ENCODE measurements around the gene SCN11A.
A peak's percentile ranks its signal among the peaks of the same experiment; 100 is the strongest.

SCN11A gene

GRCh38 chr3:39051649-39052561 is at the start of gene SCN11A, which contains the start of gene WDR48:
TSS of gene SCN11A (minus strand) at chr3:39051944. CDS start at chr3:38950362, 101,582 bp downstream.
TSS of gene WDR48 (plus strand) at chr3:39052016. CDS start at chr3:39052026, 10 bp downstream.
- DNase-seq: peak; percentile 82

GRCh38 chr3:39101022-39101689 is 49.4 kb upstream of the SCN11A start:
- no peak for DNase-seq

- no peak for DNase-seq
Observed at GRCh38 chr3:39100500-39100886, 48.7 kb upstream of the SCN11A start.

GRCh38 chr3:39099738-39100499 is 48.2 kb upstream of the SCN11A start:
- DNase-seq: no peak

GRCh38 chr3:39099242-39099641 is 47.5 kb upstream of the SCN11A start:
- no peak for DNase-seq

- no peak for DNase-seq
Observed at GRCh38 chr3:39098473-39099000, 46.8 kb upstream of the SCN11A start.

- DNase-seq: no peak
Observed at GRCh38 chr3:39097716-39098472, 46.1 kb upstream of the SCN11A start.

GRCh38 chr3:39096775-39097174 is 45.0 kb upstream of the SCN11A start:
- no peak for DNase-seq

- DNase-seq: no peak
Observed at GRCh38 chr3:39095778-39096177, 44.0 kb upstream of the SCN11A start.

GRCh38 chr3:39094851-39095677 is 43.3 kb upstream of the SCN11A start:
- no peak for DNase-seq

GRCh38 chr3:39090922-39091321 is 39.2 kb upstream of the SCN11A start:
- DNase-seq: no peak

GRCh38 chr3:39088889-39089288 is 37.1 kb upstream of the SCN11A start:
- no peak for DNase-seq

- DNase-seq: no peak
Observed at GRCh38 chr3:39088456-39088855, 36.7 kb upstream of the SCN11A start.

GRCh38 chr3:39086144-39086543 is 34.4 kb upstream of the SCN11A start:
- no peak for DNase-seq

- DNase-seq: no peak
Observed at GRCh38 chr3:39082666-39083313, 31.0 kb upstream of the SCN11A start.

GRCh38 chr3:39080026-39080425 is 28.3 kb upstream of the SCN11A start:
- no peak for DNase-seq

- no peak for DNase-seq
Observed at GRCh38 chr3:39079530-39079929, 27.8 kb upstream of the SCN11A start.

- DNase-seq: no peak
Observed at GRCh38 chr3:39075910-39076309, 24.2 kb upstream of the SCN11A start.

GRCh38 chr3:39068556-39068955 is 16.8 kb upstream of the SCN11A start:
- no peak for DNase-seq

- DNase-seq: no peak
Observed at GRCh38 chr3:39067286-39067685, 15.5 kb upstream of the SCN11A start.

GRCh38 chr3:39065197-39065596 is 13.5 kb upstream of the SCN11A start:
- no peak for DNase-seq
